ENCODE results near the gene LHX3. TPM values are rescaled to one million over a fixed set of nuclear protein-coding genes. Genes with fewer than 3 reads are reported as not detected.

LHX3 gene
- total and polyA plus RNA-seq, 2 donors (not counting 1 experiment from before 2014, with no cell fraction given), result 0.07 to 0.30 TPM

DNA sequence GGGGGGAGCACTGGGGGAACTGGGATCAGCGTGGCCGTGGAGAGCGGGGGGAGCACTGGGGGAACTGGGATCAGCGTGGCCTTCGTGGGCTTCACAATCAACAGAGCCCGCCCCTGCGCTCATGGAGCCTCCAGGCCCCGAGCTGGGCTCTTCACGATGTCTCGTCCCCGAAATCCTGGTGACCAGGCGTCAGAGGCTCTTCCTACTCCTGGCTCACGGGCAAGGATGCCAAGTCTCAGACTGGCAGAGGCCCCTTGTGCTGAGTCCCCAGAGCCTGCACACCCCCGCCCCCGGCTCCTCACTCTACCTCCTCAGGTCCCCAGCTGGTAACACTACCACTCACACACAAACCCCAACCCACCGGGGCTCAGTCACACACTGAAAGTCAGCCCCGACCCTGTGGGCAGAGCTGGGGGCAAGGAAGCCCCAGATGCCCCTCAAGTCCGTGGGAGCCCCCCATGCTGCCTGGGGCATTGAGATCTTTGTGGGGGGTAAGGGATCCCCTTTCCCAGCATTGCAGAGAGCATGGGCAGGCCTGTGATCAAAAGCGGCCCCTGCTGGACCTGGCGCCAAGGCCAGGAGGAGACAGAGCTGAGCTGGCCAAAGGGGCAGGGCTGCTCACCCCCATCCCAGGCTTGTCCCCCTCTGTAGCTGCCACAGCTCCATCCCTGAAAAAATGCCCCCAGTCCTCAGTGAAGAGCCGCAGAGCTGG is 26.7 kb downstream of the LHX3 start:
- H3K9me3 Mint-ChIP-seq (ENCODE audit: insufficient read depth), result no peaks in the 10 kb centered on the region
- intact Hi-C loops (cut with micrococcal nuclease), result no loop called here
- Histone ChIP-seq H3K4me2 (replicated peaks; ENCODE audit: low read depth, low read length, poor library complexity, severe bottlenecking) (no peak overlapping the region), H3K36me3 (replicated peaks in 1 of 2; ENCODE audit: control extremely low read depth in 1 of 2, control insufficient read depth in 1 of 2, extremely low read depth in 1 of 2, insufficient read depth in 2 of 2, low read length in 1 of 2) (no peaks in the 10 kb centered on the region), H3K27me3 (replicated peaks in 1 of 4; ENCODE audit: control extremely low read depth in 1 of 4, control insufficient read depth in 3 of 4, insufficient read depth in 4 of 4, low read length in 3 of 4) (peaks cover 0 to 6% (median 1%) of the 10 kb centered on the region in 4 experiments), H3K9me3 (ENCODE audit: control extremely low read depth in 1 of 3, control insufficient read depth in 2 of 3, insufficient read depth in 1 of 3, low read length in 2 of 3) (peaks cover 0 to 6% (median 0%) of the 10 kb centered on the region in 3 donors), H3K79me2 (ENCODE audit: control insufficient read depth, insufficient read depth, low read length) (no peaks in the 10 kb centered on the region), H3K9ac (ENCODE audit: low read length) (no peak overlapping the region), H2AFZ (ENCODE audit: insufficient read depth, low read depth, low read length, poor library complexity, severe bottlenecking) (no peak overlapping the region), H3K4me1 (ENCODE audit: control insufficient read depth in 2 of 2, insufficient read depth in 2 of 2, low read length in 2 of 2) (no peaks in the 10 kb centered on the region), H3K4me3 (ENCODE audit: control extremely low read depth in 1 of 5, extremely low read depth in 1 of 5, insufficient read depth in 1 of 5, low read depth in 2 of 5, low read length in 4 of 5) (no peak overlapping the region), H4K20me1 (ENCODE audit: control insufficient read depth, insufficient read depth, low read length, poor library complexity, severe bottlenecking) (no peaks in the 10 kb centered on the region), H3K27ac (ENCODE audit: low read length in 2 of 2) (no peak overlapping the region)
- POLR2A ChIA-PET, result no interaction called here
- peaks cover 3% of the 10 kb centered on the region for H3K27me3 Mint-ChIP-seq
- H3K4me1 Mint-ChIP-seq, result no peaks in the 10 kb centered on the region
- DNase-seq (no peak), ATAC-seq (ENCODE audit: low read depth) (no peak)
- H3K27ac Mint-ChIP-seq, result no peak overlapping the region
- no peak for TF ChIP-seq EZH2 (IDR thresholded peaks at IDR 0.05; ENCODE audit: borderline replicate concordance, insufficient read depth, low read depth, low read length, poor library complexity, severe bottlenecking)
- TF ChIP-seq, protein P1, sequence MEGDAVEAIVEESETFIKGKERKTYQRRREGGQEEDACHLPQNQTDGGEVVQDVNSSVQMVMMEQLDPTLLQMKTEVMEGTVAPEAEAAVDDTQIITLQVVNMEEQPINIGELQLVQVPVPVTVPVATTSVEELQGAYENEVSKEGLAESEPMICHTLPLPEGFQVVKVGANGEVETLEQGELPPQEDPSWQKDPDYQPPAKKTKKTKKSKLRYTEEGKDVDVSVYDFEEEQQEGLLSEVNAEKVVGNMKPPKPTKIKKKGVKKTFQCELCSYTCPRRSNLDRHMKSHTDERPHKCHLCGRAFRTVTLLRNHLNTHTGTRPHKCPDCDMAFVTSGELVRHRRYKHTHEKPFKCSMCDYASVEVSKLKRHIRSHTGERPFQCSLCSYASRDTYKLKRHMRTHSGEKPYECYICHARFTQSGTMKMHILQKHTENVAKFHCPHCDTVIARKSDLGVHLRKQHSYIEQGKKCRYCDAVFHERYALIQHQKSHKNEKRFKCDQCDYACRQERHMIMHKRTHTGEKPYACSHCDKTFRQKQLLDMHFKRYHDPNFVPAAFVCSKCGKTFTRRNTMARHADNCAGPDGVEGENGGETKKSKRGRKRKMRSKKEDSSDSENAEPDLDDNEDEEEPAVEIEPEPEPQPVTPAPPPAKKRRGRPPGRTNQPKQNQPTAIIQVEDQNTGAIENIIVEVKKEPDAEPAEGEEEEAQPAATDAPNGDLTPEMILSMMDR (IDR thresholded peaks at IDR 0.05), result no peak
- WGBS (ENCODE audit: insufficient coverage), result 91% methylated on average over 21 of the region's 21 CpGs
- no peak overlapping the region for H3K4me3 Mint-ChIP-seq
- CTCF ChIA-PET, result interaction anchor here (1.2 kb wide), 1 partner anchor 8 kb away, joined by 4 read pairs; no protein-coding TSS in a partner anchor

DNA sequence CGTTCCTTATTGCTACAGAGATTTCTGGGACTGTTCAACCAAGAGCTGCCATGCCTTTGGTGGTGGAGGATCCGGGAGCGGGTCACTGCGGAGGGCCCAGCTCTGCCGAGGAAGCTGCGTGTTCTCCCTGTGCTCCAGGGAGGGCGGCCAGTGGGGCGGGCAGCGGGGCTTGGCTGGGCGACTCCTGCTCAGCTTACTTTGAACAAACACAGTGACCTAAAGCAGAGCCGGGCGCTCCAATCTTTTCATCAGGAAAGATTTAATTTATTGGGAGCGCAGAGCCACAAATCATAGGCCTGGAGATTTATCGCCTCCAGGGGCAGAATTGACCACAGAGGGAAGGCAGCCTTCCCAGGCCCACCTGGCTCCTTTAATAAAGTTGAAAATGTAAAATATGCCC is 27.7 kb downstream of the LHX3 start:
- H3K9me3 ChIP-seq (ENCODE audit: control extremely low read depth in 1 of 3, control insufficient read depth in 2 of 3, insufficient read depth in 1 of 3, low read length in 2 of 3), result peaks cover 0 to 6% (median 0%) of the 10 kb centered on the region in 3 donors
- DNase-seq (no peak), ATAC-seq (ENCODE audit: low read depth) (no peak)
- no peak overlapping the region for H3K9ac ChIP-seq (ENCODE audit: low read length)
- no peaks in the 10 kb centered on the region for H3K9me3 Mint-ChIP-seq (ENCODE audit: insufficient read depth)
- POLR2A ChIA-PET, result no interaction called here
- WGBS (ENCODE audit: insufficient coverage), result 92% methylated on average over 14 of the region's 14 CpGs
- peaks cover 0 to 10% (median 1%) of the 10 kb centered on the region in 4 experiments for H3K27me3 ChIP-seq (replicated peaks in 1 of 4; ENCODE audit: control extremely low read depth in 1 of 4, control insufficient read depth in 3 of 4, insufficient read depth in 4 of 4, low read length in 3 of 4)
- CTCF ChIA-PET, result interaction anchor here (1.0 kb wide), 1 partner anchor 109 kb away, joined by 3 read pairs; no protein-coding TSS in a partner anchor
- no peak overlapping the region for H2AFZ ChIP-seq (ENCODE audit: insufficient read depth, low read depth, low read length, poor library complexity, severe bottlenecking)
- TF ChIP-seq EZH2 (IDR thresholded peaks at IDR 0.05; ENCODE audit: borderline replicate concordance, insufficient read depth, low read depth, low read length, poor library complexity, severe bottlenecking), result no peak
- TF ChIP-seq, protein P1 (IDR thresholded peaks at IDR 0.05), result no peak
- H3K4me1 ChIP-seq (ENCODE audit: control insufficient read depth in 2 of 2, insufficient read depth in 2 of 2, low read length in 2 of 2), result no peaks in the 10 kb centered on the region
- no peak overlapping the region for H3K27ac ChIP-seq (ENCODE audit: low read length in 2 of 2)
- no peaks in the 10 kb centered on the region for H3K36me3 ChIP-seq (replicated peaks in 1 of 2; ENCODE audit: control extremely low read depth in 1 of 2, control insufficient read depth in 1 of 2, extremely low read depth in 1 of 2, insufficient read depth in 2 of 2, low read length in 1 of 2)
- intact Hi-C loops (cut with micrococcal nuclease), result no loop called here
- H3K4me3 ChIP-seq (ENCODE audit: control extremely low read depth in 1 of 5, extremely low read depth in 1 of 5, insufficient read depth in 1 of 5, low read depth in 2 of 5, low read length in 4 of 5), result no peak overlapping the region
- H3K79me2 ChIP-seq (ENCODE audit: control insufficient read depth, insufficient read depth, low read length), result no peaks in the 10 kb centered on the region
- H3K27ac Mint-ChIP-seq, result no peak overlapping the region
- H3K4me1 Mint-ChIP-seq, result no peaks in the 10 kb centered on the region
- no peaks in the 10 kb centered on the region for H3K27me3 Mint-ChIP-seq
- H4K20me1 ChIP-seq (ENCODE audit: control insufficient read depth, insufficient read depth, low read length, poor library complexity, severe bottlenecking), result no peaks in the 10 kb centered on the region
- no peak overlapping the region for H3K4me3 Mint-ChIP-seq
- H3K4me2 ChIP-seq (replicated peaks; ENCODE audit: low read depth, low read length, poor library complexity, severe bottlenecking), result no peak overlapping the region

Measured in B cell (primary cell).